IPS DF 4.7 (cell line): Measurements from ENCODE around the gene CA12.
"Not testable (repeated sequence)": the region's sequence is repeated elsewhere in the genome, so short reads cannot be mapped to it uniquely, and the experiment has no call there.

Experiments used
- DNase-seq: peaks from one replicate; pipeline ENCODE4 v3.0.0-alpha.2; 2013; ENCODE audit warnings: low spot score; ENCODE audit errors: extremely low read depth

The CA12 gene

DNA sequence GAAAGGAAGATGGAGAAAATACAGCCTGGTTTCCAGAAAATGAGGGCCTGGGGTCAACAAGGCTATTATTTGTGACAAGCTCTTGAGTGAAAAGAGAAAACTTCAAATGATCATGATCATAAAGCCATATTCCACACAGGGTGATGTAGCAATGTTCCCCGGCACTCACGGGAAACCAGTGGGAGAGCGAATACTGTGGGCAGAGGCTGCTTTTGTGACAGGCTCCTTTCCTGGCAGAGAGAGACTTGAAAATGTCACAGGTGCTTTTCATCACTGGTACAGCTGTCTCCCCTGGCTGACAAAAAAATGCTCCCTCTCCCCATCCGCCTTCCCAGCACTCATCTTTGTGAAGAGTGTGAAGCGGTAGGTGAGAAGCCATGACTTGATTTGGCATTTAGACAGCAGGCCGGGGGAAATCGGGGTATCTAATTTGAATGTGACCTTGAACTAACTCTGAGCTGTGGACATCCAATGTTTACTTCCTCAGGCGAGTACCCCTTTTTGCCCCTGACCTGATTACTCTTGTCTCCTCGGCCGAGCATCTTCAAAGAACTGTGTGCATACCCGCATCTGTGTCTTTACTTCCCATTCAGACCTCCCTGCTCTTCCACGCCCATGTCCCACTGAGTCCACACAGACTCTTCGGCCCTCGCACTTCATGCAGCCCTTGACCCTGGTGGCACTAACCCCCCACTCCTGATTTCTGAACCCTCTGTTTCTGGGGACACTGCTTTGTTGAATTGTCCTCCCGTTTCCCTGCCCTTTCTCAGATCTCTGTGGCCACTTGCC lies 23.2 kb downstream of the CA12 start:
- no peak for DNase-seq

DNA sequence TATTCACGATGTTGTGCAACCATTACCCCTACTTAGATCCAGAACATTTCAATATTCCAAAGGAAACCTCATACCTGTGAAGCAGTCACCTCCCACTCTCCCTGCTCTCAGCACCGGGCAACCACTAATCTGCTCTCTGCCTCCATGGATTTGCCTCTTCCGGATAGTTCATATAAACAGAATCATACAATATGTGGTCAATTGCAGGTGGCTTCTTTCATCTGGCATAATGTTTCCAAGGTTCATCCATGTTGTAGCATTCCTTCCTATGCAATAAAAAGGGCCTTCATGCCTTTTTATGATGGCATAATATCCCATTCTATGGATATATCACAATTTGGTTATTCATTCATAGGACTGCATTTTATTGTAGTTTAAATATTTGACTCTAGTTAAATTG lies 23.9 kb downstream of the CA12 start:
- DNase-seq, result no peak

DNA sequence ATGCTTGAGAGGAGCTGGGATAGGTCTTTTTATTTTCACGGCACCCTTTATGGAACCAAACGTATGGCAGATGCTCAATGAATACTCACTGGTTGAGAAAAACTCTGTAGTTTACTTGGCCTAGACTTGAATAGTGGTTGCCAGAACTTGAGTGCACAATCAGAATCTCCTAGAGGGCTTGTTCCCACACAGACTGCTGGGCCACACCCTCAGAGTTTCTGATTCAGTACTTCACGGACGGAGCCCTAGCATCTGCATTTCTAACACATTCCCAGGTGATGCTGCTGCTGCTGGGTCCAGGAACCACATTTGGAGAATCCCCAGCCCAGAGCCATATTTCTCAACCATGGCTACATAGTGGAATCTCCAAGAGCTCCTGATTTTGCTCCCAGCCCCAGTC lies 24.6 kb downstream of the CA12 start:
- no peak for DNase-seq

DNA sequence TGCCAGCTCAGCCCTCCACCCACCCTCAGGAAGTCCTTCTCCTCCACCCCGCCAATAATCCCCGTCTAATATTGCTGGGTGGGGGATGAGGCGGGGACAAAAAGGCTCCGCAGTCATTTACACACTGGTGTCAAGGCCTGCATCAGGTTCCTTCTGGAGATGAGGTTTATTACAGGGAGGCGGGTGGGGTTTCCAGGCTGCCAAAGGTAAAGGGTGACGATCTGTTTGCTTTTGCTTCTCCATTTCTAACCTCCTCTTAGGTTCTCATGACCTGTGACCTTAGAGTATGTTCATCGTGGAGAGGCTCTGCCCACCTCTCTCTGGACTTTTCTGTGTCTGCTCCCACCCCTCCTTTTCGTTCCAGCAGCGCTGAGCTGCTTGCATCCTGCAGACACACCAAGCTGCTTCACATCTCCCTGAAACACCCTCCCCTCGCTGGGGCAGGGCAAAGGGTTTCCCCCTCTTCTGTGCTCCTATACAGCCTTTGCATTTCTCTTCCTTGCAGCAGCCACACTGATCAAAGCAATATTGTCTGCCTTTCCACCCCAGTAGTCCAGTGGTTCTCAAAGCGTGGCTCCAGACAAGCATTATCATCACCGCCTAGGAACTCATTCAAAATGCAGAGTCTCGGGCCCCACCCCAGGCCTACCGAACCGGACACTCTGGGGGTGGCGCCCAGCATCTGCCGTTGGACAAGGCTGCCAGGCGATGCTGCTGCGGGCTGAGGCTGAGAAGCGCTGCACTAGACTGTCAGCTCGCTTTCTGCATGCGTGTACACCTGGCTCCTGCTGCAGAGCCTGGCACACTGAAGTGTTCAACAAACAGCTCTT lies 26.6 kb downstream of the CA12 start:
- no peak for DNase-seq

DNA sequence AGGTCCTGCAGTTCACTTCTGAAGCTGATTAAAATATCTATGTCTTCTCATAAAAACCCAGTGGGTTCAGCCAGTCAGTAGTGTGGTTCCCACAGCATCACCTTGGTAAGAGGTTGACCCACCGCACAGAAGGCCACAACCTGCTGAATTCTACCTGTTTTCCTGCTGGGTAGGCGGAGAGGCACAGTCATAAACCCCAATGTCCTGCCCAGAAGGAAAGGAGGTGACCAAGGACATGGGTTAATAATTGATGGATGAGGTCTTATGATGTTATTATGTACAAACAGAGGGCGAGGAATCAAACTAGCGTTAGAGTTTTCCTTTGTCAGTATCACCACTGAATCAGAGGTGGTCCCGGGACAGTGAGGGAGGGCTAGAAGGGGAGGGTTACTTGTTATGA lies 27.8 kb downstream of the CA12 start:
- DNase-seq, result no peak

DNA sequence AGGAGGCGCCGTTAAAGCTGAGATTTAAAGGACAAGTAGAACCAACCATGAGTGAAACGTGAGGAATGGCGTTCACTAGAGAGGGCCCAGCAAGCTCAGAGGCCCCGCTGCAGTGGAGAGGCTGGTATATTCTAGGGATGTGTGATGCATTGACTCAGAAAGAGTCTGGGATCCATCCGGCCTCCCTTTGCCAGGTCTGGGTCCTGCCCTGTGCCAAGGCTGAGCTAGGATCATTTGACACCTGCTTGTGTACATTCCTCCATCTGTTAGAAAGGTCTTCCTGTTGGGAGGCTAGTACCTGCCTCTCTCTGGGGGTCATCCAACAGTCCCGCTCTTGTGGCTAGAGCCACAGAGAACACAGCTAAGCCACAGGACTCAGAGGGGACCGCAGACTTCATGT lies 28.4 kb downstream of the CA12 start:
- DNase-seq, result no peak

DNA sequence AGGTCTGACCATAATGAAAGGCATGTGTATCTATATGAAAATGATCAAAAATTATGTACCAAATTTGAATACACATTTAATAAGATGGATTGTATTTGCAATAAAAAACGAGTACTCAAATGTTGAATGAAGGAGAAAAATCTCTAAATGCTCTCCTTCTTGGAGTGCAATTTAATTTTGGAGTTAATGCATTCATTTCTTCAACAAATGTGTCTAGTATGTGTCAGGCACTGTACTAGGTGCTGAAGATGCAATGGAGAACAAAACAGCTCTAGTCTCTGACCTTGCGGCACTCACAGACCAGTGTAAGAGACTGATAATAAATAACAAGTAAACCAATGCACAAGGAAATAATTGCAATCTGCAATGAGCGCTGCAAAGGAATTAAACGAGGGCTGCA lies 28.8 kb downstream of the CA12 start:
- no peak for DNase-seq

DNA sequence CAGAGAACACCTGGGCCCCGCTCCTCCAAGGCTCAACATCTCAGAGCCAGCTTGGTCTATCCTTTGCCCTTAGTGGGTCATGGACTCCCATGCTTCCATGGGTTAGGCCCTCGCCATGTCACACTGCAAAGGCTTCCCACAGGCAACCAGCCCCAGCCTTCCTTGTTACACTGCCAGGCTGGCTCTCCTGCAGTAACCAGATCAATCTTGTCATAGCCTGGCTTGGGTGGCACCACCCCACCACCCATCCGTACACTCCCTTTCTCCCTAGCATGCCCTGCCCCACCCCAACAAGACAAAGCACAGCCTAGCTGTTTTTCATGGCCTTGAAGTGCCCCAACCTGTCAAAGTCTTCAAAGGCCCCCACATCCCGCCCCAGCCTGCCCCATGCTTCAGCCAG lies 30.5 kb downstream of the CA12 start:
- no peak for DNase-seq

DNA sequence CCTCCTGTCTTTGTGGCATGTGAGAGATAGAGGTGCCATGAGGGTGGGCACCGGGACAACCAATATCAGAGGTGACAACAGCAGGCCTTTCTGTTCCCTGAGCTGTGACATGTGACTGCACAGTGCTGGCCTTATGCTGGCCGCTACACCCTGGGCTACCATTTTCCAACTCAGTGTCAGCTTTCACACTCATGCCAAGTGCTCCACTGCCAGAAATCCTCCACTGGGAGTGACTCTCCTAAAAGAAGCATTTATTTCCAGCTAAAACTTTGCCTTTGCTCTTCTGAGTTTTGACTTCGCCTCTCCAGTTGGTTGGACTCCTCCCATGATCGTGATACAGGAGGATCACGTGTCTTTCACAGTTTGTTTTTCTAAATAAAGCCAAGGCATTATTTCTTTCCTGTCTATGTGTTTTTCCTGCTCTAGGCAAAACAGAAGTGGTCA lies 31.4 kb downstream of the CA12 start:
- DNase-seq, result no peak

DNA sequence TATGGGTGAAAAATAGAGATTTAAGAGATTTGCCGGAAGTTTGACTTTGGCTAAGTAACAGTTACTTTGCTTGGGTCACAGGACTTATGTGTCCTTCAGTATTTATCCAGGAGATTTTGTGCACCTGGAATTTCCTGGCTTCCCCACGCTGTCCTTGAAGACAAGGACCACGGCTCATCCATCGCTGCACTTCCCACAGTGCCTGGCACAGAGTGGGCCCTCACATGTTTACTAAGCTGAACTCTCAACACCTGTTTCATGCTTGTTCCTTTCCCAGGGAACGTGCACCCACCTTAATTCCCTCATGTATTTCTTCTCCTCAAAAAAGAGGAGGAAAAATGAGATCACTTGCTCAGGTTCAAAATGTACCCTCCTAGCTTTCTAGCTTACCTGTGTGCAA lies 32.0 kb downstream of the CA12 start:
- DNase-seq, result no peak

DNA sequence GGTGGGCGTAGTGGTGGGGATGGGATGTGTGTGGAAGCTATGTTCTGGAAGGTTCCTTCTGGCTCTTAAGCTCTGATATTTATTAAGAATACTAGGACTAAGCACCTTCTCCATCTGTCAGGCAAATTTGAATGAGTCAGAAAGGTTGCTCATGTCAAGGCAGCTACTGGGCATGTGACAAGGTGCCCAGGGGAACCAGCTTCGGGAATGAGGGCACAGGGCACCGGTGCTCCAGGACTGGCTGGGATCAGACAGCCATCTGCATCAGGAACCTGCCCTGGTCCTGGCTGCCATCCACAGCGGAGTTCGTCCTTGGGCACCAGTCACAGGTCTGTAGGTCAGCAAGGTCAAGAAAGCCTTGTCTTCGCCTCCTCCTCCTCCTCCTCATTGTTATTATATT lies 32.5 kb downstream of the CA12 start:
- no peak for DNase-seq

DNA sequence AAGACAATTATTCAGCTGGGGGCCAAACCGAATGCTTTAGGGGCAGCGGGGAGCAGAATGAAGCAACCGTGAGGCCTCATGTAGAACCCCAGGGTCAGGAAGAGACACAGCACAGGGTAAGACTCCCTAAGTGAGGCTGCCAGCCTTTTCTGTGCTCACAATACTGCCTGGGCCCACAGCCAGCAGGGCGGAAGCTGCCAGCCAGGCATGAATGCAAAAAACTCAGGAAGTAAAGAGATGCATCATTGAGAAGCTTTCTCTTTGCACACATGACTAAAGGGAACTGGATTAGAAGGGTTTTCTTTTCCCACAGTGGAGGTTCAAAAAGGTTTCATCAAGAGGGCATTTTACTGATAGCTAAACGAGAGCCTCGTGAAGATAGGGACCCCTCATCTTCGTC lies 33.3 kb downstream of the CA12 start:
- no peak for DNase-seq

DNA sequence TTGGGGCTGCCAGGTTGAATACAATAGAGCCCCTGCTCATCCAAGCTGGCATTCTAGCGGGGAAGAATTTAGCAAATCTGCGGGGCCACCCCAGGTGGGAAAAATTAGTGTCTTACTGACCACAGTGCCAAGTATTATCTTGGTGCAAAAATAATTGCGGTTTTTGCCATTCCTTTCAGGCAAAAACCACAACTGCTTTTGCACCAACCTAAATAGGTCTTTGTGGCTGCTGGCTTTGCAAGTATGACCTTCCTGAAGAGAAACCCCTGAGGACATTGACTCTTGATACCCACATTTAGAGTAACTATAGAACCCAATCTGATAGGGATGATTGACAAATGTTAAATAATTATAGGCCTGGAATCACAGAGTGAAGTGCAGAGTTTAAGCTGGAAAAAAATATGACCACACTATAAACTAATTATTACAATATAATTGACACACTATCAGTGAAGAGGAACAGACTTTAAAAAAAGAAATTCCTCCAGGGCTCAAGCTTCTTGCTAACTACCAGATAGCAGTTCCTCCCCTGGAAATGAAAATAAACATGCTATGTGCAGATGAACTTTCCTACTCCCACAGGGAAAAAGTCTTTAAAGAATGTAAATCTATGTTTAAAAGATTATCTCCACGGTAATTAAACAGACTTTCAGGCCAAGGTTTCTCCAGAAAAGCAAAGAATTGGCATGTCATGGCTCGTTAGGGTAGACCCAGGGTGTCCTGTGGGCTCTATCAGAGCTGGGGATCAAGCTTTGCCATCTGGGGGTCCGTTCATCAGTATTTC lies 34.4 kb downstream of the CA12 start:
- no peak for DNase-seq

DNA sequence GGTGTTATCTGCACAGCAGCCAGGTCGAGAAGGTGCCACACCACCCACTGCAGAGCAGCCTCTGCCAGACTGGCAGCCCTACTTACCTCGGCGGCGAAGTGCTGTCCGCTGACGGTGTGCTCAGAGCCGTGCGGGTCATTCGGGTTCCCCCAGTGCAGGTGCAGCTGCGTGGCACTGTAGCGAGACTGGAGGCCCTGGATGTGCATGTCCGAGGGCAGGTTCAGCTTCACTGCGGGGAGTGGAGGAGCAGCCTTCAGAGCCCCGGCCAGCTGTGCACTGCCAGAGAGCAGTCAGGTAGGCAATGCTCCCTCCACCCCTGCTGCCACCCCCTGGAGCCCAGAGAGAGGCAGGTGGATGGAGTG lies 36.3 kb downstream of the CA12 start:
- DNase-seq, result no peak

DNA sequence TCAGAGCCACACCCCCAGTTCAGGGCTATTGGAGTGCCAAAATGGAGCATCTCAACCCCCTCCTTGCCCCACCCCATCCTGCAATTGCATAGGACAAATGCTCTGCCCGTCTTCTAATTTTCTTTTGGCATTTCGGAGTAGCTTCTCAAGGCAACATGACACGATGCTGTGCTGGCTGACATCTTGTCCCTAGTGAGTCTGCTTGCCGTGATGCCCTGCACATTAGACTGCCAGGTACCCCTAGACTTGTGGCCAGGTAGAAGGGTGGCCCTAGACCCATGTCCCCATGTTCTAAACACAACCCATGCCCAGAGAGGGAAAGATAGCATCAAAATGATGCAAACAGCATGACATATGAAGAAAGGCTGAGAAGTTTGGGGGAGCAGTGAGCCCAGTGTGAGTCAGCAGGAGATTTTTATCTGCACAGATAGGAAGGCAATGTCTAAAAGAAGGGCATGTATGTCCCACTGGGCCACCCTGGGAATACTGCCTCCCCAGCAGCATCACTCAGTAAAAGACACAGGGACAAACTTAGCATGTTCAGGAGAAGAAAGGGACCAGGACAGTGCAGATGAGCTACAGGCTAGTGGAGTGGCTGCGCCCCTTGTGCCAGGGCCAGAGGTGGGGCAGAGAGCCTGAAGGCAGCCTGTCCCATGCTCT lies 36.8 kb downstream of the CA12 start:
- no peak for DNase-seq

DNA sequence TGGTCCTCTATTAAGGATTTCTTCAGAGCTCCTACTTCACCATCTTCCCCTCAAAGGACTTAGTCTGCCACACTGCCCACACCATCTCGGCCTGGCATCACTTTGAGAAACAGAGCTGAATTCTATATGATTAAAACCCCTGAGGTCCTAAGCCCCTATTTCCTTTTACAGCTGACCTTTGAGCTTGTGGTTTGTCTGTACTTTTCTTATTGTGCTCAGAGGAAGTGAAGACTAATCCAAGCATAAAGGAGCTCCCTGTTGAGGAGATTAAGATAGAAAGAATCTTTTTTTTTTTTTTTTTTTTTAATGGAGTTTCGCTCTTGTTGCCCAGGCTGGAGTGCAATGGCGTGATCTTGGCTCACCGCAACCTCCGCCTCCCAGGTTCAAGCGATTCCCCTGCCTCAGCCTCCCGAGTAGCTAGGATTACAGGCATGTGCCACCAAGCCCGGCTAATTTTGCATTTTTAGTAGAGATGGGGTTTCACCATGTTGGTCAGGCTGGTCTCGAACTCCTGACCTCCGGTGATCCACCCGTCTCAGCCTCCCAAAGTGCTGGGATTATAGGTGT lies 38.6 kb downstream of the CA12 start:
- not testable (repeated sequence) for DNase-seq

DNA sequence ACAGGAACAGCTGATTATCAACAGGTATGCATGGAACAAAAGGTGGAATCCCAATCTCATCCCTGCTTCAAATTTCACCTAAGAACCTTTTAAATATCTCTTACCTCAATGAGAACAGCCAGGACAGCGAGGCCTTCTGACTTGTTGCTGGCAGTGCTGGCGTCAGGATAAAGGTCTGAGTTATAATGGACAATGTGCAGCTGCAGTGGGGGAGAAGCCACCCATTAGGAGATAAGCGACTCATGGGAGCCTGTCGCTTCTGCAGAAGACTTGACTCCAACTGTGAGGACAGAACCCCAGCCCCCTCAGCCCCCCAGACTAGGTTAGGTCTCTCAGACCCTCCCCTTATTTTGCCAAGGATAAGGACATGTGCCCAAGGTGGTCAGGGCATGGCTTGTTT lies 39.7 kb downstream of the CA12 start:
- no peak for DNase-seq

DNA sequence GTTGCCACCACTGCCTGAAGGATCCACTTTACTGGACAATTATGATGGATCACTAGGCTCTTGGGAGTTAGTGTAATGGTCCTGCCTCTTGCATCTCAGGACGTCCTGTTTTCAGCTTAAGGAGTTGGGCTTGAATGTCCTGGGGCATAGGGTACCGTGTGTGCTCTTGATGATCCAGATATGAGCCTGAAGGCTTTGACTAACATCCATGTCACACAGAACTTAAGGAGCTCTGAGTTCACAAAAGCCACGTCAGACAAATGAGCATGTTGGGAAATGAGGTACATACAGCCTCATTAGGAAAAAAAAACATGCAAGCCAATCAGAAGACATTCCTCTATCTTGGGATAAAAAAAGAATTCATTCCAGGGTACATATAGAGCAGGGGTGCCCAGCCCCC lies 40.8 kb downstream of the CA12 start:
- no peak for DNase-seq

DNA sequence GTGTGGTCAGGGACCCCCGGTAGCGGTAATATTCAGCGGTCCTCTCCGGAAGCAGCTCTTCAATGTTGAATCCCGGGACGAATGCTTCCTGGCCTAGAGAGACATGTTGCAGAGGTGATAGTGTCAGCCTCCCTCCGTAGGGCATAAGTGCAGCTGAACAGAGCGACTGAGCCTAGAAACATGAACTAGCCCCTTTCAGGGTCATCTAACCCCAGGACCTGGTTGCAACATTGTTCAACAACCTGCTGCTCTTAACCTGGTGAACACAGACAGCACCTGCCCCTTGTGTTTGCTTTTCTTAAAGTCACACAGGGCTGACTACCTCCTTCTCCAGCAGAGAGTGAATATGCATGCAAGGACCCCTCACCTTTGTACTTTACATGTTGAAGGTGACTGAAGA lies 41.3 kb downstream of the CA12 start:
- no peak for DNase-seq

DNA sequence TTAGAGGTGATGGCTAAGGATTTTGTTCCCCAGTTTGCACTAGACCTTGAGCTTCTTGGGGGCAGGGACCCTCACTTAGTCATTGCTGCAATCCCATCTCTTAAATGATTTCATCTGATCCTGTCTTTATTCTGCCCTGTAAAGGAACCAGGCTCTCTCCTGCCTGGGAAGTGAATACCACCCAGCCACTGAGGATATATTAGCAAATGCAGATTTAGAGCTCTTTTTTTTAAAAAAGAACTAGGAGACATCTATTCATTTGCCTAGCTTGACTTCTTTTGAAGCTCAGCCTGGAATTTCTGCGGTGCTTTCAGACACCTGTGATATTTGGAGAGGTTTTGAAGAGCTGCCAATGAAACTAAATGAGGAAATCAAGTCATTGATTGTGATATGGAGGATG lies 41.8 kb downstream of the CA12 start:
- no peak for DNase-seq
